Coronary artery (tissue), 2 donors: ENCODE data around the gene CMIP.

Experiments
- DNase-seq: peaks from one replicate; pipeline ENCODE4 v3.0.0-alpha.2; 2017; ENCODE audit warnings: low spot score
- H3K27ac ChIP-seq, 2 donors: fragments of 200-600 bp; sonication (generic); one replicate each; pipeline ENCODE4 v1.5.1; 2016 to 2019
- H3K4me3 ChIP-seq: fragments of 200-600 bp; sonication (generic); 2 replicates; pipeline ENCODE4 v1.5.1; 2016; ENCODE audit warnings: mild to moderate bottlenecking, moderate library complexity
- TF ChIP-seq, protein P1 (sequence below): fragments of 200-600 bp; sonication (generic); IDR thresholded peaks from one replicate; pipeline ENCODE4 v1.5.1; 2019; ENCODE audit warnings: antibody characterized with exemption

Gene CMIP

DNA sequence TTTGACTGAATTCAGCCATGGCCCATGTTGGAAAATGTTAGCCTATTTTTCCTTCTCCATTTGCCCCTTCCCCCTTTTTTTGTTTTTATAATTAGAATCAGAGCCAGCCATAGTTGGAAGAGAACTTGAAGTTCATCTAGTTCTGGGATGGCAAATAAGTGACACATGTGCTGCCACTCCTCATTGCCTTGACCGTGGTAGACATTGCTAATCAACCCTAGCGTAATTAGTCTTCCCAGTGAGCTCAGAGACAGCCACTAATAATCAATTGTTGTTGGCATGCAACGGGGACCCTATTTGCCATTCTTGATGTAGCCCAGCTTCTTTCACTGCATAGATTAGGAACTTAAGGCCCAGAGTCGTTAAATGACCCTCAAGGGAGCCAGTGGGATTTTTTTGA lies 16.6 kb downstream of the CMIP start:
- Histone ChIP-seq H3K27ac (no peak overlapping the region), H3K4me3 (no peak overlapping the region)
- TF ChIP-seq, protein P1, sequence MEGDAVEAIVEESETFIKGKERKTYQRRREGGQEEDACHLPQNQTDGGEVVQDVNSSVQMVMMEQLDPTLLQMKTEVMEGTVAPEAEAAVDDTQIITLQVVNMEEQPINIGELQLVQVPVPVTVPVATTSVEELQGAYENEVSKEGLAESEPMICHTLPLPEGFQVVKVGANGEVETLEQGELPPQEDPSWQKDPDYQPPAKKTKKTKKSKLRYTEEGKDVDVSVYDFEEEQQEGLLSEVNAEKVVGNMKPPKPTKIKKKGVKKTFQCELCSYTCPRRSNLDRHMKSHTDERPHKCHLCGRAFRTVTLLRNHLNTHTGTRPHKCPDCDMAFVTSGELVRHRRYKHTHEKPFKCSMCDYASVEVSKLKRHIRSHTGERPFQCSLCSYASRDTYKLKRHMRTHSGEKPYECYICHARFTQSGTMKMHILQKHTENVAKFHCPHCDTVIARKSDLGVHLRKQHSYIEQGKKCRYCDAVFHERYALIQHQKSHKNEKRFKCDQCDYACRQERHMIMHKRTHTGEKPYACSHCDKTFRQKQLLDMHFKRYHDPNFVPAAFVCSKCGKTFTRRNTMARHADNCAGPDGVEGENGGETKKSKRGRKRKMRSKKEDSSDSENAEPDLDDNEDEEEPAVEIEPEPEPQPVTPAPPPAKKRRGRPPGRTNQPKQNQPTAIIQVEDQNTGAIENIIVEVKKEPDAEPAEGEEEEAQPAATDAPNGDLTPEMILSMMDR, result no peak
- DNase-seq, result no peak

DNA sequence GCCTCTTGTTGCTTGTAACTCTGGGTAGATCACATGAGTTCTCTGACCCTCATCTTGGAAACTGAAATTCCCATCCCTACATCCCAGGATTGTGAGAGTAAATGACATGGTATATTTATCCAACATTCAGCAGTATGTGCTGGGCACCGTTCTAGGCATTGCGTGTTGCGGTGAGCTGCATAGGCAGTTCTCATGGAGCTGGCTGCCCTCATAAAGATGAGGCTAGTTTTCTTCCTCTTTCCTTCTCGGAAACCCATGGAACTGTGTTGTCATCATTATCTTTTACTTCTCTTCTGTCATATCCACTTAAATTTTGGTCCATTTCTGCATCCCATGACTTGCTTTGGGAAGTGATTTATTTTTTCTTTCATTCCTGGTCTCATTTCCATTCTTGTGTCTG lies 17.2 kb downstream of the CMIP start:
- no peak overlapping the region for H3K4me3 ChIP-seq
- TF ChIP-seq, protein P1, result no peak
- DNase-seq, result no peak
- no peak overlapping the region for H3K27ac ChIP-seq

DNA sequence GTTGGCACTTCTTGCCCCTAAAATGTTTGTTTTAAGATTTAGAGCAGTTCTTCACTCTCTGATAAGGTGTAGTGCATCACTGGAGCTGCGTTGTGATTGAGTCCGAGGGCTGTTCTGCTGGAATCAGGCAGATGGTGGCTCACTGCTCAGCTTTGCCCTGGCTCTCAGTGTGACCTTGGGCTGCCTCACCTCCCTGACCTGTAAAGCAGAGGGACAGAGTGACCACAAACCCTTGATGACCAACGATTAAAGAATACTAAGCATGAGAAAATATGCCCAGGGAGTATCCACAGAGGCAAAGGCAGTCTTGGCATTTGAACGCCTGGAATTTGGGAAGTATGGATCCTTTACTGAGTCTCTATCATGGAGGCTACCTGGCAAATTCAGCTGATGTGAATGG lies 18.1 kb downstream of the CMIP start:
- no peak overlapping the region for H3K27ac ChIP-seq

DNA sequence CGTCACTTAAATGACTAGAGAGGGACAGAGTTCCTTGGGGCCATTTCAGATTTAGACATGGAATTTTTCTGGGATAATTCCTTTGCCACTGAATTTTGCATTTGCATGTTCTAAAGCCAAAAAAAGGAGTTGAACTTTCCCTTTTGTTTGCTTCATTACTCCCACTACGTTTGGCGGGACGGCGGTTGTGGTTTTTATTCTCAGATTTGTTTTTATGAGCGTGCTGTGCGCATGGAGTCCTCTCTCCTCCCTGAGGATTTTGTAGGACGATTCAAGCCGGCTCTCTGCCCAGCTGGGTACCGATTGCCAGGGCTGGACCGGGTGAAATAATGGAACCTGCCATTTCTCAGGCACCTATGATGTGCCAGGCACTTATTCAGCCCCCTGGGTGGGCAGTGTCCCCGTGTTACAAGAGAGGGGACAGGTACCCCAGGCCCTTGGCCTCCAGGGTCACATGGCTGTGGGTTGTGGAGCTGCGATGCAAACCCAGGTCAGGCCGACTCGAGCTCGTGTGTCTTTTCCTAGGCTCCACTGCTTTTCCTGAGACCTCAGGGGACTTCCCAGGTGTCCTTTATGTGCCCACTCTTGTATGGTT lies 18.8 kb downstream of the CMIP start:
- no peak for DNase-seq
- TF ChIP-seq, protein P1, result no peak
- Histone ChIP-seq H3K27ac (no peak overlapping the region), H3K4me3 (no peak overlapping the region)

More for the DNA sequence above, 18.1 kb downstream of the CMIP start:
- no peak for DNase-seq
- H3K4me3 ChIP-seq, result no peak overlapping the region
- TF ChIP-seq, protein P1, result no peak

DNA sequence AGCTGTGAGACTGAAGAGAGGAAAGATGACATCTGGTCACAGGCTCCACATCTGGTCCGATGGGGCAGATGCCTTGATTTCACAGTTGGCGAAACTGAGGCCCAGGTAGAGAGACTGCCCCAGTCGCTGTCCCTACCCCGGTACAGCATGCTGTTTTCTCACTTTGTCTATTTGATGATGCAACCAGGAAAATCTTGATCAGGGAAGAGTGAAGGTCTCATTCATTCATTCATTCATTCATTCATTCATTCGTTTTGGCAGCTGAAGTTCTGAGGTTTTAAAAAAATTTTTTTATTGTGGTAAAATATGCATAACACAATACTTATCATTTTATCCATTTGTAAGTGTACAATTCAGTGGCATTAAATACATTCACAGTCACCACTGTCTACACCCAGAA lies 19.7 kb downstream of the CMIP start:
- TF ChIP-seq, protein P1, result no peak
- DNase-seq, result no peak
- no peak overlapping the region for H3K4me3 ChIP-seq
- H3K27ac ChIP-seq, result no peak overlapping the region

DNA sequence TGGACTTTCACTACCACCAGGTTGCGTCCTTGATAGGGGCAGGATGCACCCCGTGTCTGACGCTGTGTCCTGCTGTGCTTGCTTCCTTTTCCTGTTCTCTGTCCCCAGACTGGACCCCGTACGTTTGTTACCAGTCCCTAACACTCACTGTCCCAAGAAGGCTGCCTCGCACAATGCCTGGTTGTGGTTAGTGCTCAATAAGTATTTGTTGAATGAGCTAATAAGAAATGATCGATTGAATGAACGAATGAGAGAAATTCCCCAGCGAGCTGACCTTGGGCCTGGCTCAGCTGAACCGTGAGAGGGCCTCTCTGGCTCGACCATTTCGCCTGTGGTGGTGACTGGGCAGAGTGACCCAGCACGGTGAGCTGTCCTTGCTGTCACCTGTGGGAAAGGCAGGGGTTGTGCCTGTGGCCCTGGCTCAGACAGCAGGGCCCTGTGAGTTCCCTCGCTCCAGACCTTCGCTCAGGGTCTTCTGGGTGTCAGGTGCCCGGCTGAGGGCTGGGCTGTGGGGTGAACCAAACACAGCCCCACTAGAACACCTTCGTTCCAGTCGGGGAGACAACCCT lies 20.9 kb downstream of the CMIP start:
- TF ChIP-seq, protein P1, result no peak
- no peak for DNase-seq
- no peak overlapping the region for H3K4me3 ChIP-seq
- no peak overlapping the region for H3K27ac ChIP-seq

DNA sequence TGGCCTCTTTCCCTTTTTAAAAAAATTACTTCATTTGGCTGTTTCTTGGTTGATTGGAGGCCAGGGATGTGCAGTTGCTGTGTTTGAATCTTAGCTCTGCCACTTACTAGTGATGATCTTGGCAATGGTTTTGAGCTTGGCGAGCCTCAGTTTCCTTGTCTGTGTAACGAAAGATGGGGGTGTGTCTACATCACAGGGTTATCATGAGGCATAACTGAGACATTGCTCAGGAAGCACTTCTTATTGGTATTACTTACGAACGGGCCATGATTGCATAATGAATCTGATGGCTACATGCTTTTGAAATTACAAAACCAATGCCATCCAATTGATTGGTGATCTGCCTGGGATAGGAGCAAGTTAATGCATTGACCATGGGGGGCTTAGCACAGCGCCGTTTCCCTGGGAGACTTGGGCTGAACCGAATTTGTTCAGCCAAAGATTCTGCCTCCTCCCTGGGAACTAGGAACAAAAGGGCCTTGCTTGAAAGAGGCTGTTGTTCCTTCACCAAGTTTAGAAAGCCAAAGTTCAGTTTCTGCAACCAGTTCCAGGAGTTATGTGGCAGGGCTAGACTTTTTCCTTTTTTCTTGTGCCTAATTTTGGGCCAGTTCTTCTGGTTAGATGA lies 21.9 kb downstream of the CMIP start:
- DNase-seq, result no peak
- H3K4me3 ChIP-seq, result no peak overlapping the region
- TF ChIP-seq, protein P1, result no peak
- no peak overlapping the region for H3K27ac ChIP-seq
